HG03039 (cell line): ENCODE measurements around the gene MBD5.
A peak's percentile ranks its signal among the peaks of the same experiment; 100 is the strongest.
"Not testable (repeated sequence)": the region's sequence is repeated elsewhere in the genome, so short reads cannot be mapped to it uniquely, and the experiment has no call there.

Source experiments
- ATAC-seq: cut with Tn5 transposase; IDR thresholded peaks from one replicate; pipeline ENCODE4 v1.9.1; 2021; ENCODE audit warnings: mild to moderate bottlenecking, moderate library complexity; ENCODE audit not compliant: unreplicated experiment

The MBD5 gene

GRCh38 chr2:148021059-148021861 lies at the start of gene MBD5:
TSS of gene MBD5 (plus strand) at chr2:148021091.
- ATAC-seq = peak; percentile 34

- no peak for ATAC-seq
Observed at GRCh38 chr2:147976102-147976501, 44.8 kb upstream of the MBD5 start.

GRCh38 chr2:147977679-147978078 lies 43.2 kb upstream of the MBD5 start:
- no peak for ATAC-seq

- no peak for ATAC-seq
Observed at GRCh38 chr2:147980940-147981528, 39.9 kb upstream of the MBD5 start.

GRCh38 chr2:147989102-147989501 lies 31.8 kb upstream of the MBD5 start:
- ATAC-seq = no peak

- ATAC-seq = peak; percentile 67
Observed at GRCh38 chr2:147989809-147990403, 31.0 kb upstream of the MBD5 start.

GRCh38 chr2:147994965-147995364 lies 25.9 kb upstream of the MBD5 start:
- ATAC-seq = not testable (repeated sequence)

- ATAC-seq = no peak
Observed at GRCh38 chr2:147996828-147997227, 24.1 kb upstream of the MBD5 start.

GRCh38 chr2:147998203-147998602 lies 22.7 kb upstream of the MBD5 start:
- ATAC-seq = no peak

GRCh38 chr2:147999126-147999525 lies 21.8 kb upstream of the MBD5 start:
- ATAC-seq = no peak

GRCh38 chr2:148000095-148000494 lies 20.8 kb upstream of the MBD5 start:
- ATAC-seq = no peak

- not testable (repeated sequence) for ATAC-seq
Observed at GRCh38 chr2:148002420-148002819, 18.5 kb upstream of the MBD5 start.

GRCh38 chr2:148006249-148007007 lies 14.5 kb upstream of the MBD5 start:
- no peak for ATAC-seq

GRCh38 chr2:148007219-148007900 lies 13.5 kb upstream of the MBD5 start:
- no peak for ATAC-seq

GRCh38 chr2:148008411-148008810 lies 12.5 kb upstream of the MBD5 start:
- not testable (repeated sequence) for ATAC-seq

GRCh38 chr2:148013876-148014275 lies 7.0 kb upstream of the MBD5 start:
- ATAC-seq = no peak

GRCh38 chr2:148014616-148015015 lies 6.3 kb upstream of the MBD5 start:
- no peak for ATAC-seq

- ATAC-seq = peak; percentile 79
Observed at GRCh38 chr2:148020111-148021058, 506 bp upstream of the MBD5 start, which contains the start of gene ORC4. TSS of gene ORC4 (minus strand) at chr2:148020737. CDS start at chr2:147975958, 44,779 bp downstream.

GRCh38 chr2:148021886-148022285 lies 995 bp downstream of the MBD5 start:
- ATAC-seq = no peak

- no peak for ATAC-seq
Observed at GRCh38 chr2:148022351-148022750, 1.5 kb downstream of the MBD5 start.
